ENCODE results near the gene PITRM1.

- TF ChIP-seq CREB1 (IDR thresholded peaks at IDR 0.05; ENCODE audit: low read depth) (no peak), REST (IDR thresholded peaks at IDR 0.05; ENCODE audit: low read depth) (no peak), ZBTB7A (IDR thresholded peaks at IDR 0.05; ENCODE audit: low read depth) (no peak), TEAD4 (IDR thresholded peaks at IDR 0.05) (no peak), TAF1 (IDR thresholded peaks at IDR 0.05; ENCODE audit: low read depth) (no peak), YY1 (IDR thresholded peaks at IDR 0.05; ENCODE audit: low read depth) (no peak)
These were observed 73.1 kb downstream of the PITRM1 start for GRCh38 chr10:3099291-3100092.

Measured in Ishikawa (cell line).